NCI-H2107 (cell line): ENCODE results near the gene LBHD2.

Experiments
- DNase-seq: peaks from one replicate; lab custom pipeline; 2025; lab: John Stamatoyannopoulos, UW

The LBHD2 gene

GRCh38 chr14:103132381-103133209 is 48.6 kb downstream of the LBHD2 start:
- no peak for DNase-seq

GRCh38 chr14:103133210-103134140 is 49.5 kb downstream of the LBHD2 start:
- no peak for DNase-seq

GRCh38 chr14:103134405-103134804 is 50.4 kb downstream of the LBHD2 start:
- no peak for DNase-seq

GRCh38 chr14:103134919-103135318 is 50.9 kb downstream of the LBHD2 start:
- DNase-seq: no peak

GRCh38 chr14:103135333-103136260 is 51.6 kb downstream of the LBHD2 start:
- DNase-seq: no peak

GRCh38 chr14:103136388-103137271 is 52.6 kb downstream of the LBHD2 start:
- no peak for DNase-seq

GRCh38 chr14:103137689-103138300 is 53.8 kb downstream of the LBHD2 start:
- DNase-seq: no peak

GRCh38 chr14:103138301-103139131 is 54.5 kb downstream of the LBHD2 start:
- no peak for DNase-seq

GRCh38 chr14:103139132-103140025 is 55.4 kb downstream of the LBHD2 start:
- DNase-seq: no peak
